Umbilical cord (tissue), 2 donors: ENCODE measurements around the gene AEBP1. TPM values are rescaled to one million over a fixed set of nuclear protein-coding genes. Genes with fewer than 3 reads are reported as not detected.

Experiments used
- DNase-seq: peaks from one replicate; pipeline ENCODE4 v3.0.0-alpha.2; 2015; ENCODE audit warnings: low spot score
- total RNA-seq: library from RNA; depleted of rRNA; stranded (reverse); fragments of >200 nt; gene quantifications from one replicate; pipeline ENCODE4 v1.2.3, GENCODE V29; 2014; ENCODE audit warnings: low replicate concordance; ENCODE audit not compliant: insufficient read depth

Gene AEBP1
- total RNA-seq, 1 donor from 2014 or later = 77.0 TPM

- DNase-seq = no peak
These were observed 36.2 kb downstream of the AEBP1 start for GRCh38 chr7:44140341-44140740.

GRCh38 chr7:44141221-44141850, 37.2 kb downstream of the AEBP1 start, which contains the start of gene MYL7:
Gene MYL7 (minus strand): TSS chr7:44141332. CDS start chr7:44141305, 27 bp downstream.
- no peak for DNase-seq

- DNase-seq = no peak
These were observed 37.9 kb downstream of the AEBP1 start for GRCh38 chr7:44142028-44142427.

- no peak for DNase-seq
These were observed 39.6 kb downstream of the AEBP1 start for GRCh38 chr7:44143646-44144250.

DNA sequence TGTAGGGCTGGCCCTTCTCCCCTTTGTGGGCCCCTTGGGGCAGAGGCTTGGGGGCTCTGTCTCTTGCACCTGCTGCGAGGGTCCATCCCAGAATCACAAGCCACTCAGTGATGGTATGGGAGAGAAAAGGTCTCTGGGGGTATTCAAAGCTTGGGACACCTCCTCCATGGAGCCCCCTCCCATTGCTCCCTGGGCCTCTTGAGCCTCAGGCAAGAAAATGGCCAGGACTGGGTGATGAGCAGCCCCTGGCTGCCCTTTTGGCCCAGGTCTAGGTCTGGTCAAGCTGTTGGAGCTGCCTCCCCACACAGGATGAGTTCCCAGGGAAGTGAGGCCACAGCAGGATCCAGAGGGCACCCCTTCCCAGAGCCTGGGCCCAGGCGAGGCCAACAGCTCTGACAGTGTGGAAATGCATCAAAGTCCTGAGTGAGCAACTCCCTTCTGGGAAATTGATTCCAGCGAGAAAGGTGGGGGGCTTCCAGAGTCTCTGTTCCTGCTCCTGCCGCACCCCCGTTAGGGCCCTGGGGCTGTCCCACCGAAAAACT, 40.4 kb downstream of the AEBP1 start:
- no peak for DNase-seq

DNA sequence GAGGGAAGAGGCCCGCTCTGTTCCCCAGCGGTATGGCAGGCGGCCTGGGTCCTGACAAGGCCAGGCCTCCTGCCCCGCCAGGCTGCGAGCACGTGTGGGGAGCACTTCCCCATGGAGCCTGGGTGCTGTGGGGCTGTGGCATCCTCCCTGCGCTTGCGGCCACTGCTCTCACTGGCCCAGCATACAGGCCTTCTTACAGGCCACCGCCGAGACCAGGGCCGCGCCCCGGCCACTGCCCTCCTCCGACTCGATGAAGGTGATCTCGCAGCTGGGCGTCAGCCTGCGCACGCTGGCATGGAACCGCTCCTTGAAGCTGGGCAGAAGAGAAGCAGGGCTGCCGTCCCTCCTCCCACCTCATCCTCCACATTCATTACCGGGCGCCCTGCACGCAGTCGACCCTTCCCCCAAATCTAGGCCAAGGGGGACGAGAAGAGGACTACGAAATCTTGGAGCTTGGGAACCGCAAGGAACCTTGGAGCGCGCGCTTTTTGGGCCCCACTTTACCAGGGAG, 40.9 kb downstream of the AEBP1 start:
- no peak for DNase-seq

- DNase-seq = peak; percentile 42
These were observed 41.4 kb downstream of the AEBP1 start for GRCh38 chr7:44145479-44145968.

DNA sequence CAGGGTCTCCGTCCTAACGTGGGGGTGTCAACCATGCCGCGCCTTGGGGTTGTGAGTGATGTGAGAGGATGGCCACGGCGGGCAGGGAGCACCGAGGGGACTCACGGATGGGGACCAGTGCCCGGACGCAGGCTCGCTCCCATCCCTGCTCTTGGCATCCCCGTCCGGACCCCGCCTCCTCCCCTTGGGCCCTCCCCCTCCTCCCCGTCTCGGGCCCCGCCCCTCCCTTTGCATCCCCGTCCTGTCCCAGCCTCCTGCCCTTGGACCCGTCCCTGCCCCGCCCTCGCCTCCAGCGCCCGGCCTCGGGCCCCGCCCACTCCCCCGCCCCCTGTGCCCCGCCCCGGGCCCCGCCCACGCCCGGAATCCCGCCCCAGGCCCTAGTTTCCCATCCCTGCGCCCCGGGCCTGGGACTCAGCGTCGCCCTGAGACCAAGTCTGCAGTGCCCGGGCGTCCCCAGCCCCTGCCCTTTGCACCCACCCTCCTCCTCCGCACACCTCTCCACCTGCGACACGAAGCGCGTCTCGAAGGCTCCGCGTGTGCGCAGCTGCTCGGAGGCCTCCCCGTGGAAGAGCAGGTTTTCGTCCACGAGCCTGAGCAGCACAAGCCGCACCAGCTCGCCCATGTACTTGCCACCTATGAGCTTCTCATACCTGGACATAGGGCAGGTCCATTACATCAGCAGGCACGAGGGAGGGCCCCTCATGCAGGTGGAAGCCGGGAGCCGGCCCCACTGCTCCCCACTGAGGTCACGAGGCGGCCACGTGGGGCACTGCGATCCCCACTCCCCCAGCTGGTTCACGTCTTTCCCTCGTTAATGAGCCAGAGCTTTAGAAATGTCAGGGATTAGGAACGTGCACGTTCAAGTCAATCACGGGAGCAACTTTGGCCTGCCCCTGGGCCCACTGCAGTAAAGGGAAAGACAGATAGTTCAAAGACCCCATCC, 42.1 kb downstream of the AEBP1 start:
- DNase-seq = peak; percentile 79

DNA sequence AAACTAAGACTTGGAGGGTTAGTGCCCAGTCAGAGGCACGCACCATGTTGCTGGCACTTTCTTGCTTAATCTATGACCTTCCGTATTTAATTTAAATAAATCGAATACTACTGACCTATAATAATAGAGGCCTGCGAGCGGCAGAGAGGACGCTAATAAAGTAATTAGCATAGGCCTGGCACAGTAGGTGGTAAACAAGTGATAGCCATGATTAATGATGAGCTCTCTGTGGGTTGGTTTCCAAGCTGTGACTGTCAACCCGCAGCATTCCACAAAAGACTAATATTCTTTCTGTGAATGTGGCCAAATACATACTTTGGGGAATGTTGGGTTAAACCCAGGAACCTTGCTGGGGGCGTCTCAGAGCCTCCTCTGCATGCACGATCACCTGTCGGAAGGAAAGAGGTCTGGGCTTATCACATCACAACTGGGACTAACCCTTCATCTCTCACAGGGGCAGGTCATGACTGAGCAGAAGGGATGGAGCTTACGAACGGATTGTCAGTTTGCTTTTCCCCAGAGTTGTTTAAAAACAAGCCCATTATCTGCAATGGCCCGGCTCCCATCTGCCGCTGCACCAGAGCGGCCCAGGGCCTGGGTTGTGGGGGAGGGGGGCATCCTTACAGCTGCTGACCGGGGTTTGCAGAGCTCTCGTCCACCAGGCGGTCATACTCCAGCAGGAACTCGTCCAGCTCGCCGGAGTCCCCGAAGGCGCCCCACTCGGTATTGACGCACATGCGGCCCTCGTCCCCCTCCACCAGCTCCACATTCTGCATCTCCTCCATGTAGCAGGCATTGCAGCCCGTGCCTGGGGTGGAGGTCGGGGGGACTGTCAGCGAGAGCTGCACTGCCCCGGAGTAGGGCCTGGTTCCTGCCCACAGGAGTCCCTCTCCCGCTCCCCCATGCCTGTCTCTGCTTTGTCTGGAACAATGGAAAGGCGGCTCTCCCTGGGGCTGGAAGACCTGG, 43.2 kb downstream of the AEBP1 start:
- peak; percentile 59 for DNase-seq

- DNase-seq = no peak
These were observed 44.0 kb downstream of the AEBP1 start for GRCh38 chr7:44148166-44148565.

- DNase-seq = no peak
These were observed 44.9 kb downstream of the AEBP1 start for GRCh38 chr7:44148961-44149536.

DNA sequence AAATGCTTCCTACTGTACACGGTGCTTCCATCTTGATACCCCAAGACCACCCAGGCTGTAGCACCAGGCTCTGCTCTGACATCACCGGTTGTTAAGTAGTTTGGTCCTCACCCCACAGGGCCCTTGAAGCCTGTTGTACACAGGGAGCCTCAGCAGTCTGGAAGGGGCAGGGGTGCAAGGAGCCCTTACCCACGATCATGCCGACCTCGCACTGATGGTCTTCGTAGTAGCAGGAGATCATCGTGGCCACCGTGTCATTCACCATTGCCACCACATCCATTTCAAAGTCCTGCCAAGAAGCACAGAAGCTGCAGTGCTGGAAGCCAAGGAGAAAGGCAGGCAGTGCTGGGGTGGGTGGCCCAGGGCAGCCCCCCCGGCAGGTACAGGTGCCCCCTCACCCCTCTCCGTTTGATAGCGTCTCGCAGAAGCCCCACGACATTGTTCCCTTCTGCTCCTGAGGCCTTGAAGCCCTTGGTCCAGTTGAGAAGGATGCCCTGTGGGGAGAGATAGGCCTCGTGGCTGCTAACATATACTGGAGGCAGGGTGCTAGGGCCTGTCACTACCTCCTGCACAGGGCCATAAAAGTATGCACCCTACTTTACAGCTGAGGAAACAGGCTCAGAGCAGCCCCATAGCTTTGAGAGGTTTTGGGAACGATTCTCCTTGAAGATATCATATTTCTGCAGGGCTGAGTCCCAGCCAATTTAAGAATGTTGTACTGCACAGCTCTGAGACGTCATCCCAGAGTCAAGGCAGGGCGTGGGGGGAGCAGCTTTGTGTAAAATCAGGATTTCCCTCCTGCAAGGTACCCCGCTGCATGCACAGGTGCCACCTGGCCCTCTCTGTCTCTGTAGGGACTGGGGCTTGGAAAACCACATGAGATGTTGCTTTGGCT, 45.7 kb downstream of the AEBP1 start:
- DNase-seq = peak; percentile 72

GRCh38 chr7:44150466-44150832, 46.3 kb downstream of the AEBP1 start:
- no peak for DNase-seq

DNA sequence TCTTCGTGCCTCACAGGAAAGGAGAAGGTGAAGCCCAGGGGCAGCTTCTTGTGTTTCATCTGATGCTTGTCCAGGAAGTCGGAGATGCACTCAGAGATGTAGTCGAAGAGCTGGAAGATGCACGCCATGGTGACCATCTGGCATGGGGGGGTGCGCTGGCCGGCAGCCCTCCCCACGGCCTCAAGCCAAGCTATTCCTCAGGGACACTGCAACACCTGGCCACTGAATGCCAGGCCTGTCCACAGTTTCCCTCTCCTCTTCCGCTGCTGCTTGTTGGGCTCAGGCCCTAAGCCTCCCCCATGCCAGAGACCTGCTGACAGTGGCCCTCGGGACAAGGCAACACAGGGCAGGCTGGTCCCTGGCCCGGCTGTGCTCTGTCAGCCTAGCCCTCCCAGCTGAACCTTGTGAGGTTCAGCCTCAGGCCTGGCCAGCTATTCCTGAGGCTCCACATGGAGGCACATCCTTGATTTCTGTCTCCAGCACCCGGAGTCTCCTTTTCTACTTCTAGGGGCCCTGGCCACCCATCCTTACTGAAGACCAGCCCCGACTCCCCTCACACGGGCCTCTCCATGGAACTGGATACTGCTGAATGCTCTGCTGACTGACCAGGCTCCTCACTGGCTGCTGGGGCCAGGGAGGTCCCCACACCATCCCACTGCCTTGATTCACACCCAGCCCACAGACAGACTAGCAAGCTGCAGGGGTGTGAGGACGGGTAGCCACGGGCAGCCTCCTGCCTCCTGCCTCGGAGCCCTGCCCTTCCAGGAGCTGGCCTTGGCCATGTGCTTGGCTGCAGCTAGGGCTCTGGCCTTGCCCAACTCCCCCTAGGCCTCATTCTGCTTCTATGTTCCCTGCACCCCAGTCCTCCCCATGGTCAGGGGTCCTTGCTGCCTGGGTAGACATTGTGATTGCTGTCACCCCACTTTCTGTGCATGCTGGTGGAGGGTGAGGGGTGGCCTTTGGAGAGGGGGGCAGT, 47.1 kb downstream of the AEBP1 start:
- no peak for DNase-seq

DNA sequence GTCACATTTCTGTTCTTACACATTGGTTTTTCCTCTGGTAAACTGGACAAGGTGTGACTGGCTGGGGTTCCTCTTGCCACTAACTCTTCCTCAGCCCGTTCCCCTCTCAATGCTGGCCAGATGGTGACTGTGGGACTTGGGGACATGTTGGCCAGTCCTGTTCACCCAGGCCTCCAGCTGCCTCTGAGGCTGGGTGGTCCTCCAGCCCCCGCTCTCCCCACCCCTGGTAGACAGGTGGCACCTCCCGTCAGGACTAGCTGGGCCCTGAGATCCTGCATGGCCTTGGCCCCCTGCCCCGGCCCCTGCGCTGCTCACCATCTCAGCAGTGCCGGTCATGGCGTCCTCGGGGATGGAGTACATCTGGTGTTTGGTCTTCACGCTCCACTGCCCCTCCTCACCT, 47.8 kb downstream of the AEBP1 start:
- no peak for DNase-seq

DNA sequence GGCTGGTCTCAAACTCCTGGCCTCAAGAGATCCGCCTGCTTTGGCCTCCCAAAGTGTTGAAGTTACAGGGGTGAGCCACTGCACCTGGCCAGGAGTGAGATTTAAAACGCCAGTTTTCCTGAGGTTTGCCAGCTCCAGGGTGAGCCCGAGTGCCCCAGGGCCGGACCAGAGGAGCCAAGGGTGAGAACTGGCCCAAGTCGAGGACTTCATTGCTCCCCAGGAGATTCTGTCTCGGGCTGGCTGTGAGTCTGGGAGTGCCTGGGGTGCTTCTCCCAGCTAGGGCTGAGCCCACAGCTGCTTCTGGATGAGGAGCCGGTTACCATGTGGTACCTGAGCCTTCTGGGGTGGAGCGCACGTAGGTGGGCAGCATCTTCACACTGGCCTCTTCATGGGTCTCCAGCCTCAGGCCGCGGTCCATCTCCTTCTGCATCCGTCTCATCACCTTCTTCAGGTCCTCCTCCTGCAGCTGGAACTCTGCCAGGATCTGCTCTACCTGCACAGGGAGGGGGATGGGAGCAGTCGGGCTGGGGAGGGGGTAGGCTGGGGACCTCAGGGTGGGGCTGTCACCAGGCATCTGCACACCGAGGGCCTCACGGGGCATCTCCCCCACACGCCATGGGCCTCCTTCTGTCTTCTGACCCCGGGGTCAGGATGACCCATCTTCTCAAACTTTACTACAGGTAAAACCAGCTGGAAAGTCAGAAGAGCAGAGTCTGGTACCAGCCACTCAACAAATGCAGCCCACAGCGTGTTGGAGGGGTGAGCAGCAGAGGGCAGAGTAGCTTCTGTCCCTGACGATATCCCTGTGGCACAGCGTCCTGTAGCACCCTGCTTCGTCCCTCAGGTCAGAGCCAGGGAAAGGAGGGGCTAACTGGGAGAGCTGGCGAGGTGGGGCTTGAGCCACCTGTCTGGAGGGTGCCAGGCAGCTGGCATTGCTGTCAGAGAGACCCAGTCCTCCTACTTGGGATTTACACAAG, 49.1 kb downstream of the AEBP1 start:
- DNase-seq = no peak

DNA sequence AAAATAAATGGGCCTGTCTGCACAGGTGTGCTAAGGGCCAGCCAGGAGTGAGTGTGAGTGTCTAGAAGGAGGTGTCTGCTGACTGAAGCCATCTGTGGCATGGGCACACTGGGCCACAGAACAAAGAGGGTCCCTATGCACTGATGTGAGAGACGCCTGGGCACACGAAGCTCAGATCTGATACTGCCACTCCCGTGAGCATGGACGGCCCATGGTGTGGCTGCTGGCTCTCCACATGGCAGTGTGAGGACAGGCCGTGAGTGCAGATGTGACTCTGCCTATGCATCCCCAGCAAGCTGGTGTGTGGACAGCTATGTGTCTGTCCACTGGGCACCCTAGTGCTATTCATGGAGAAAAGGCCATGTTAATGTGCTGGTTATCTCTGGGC, 49.8 kb downstream of the AEBP1 start:
- DNase-seq = no peak
